IMR-90 (cell line): Measurements from ENCODE around the gene DCUN1D1.

ENCODE experiments used
- MAZ ChIP-seq: IDR thresholded peaks from 2 replicates; pipeline ENCODE4 v1.6.1; 2012; ENCODE audit warnings: low read depth, mild to moderate bottlenecking, low read length, improper control_type of control experiment, moderate library complexity, borderline replicate concordance
- MXI1 ChIP-seq: IDR thresholded peaks from 2 replicates; pipeline ENCODE4 v1.6.1; 2012; ENCODE audit warnings: low read depth, mild to moderate bottlenecking, low read length, moderate library complexity, borderline replicate concordance
- POLR2A ChIP-seq: IDR thresholded peaks from 2 replicates; pipeline ENCODE4 v1.6.1; 2012; ENCODE audit warnings: mild to moderate bottlenecking, low read depth, low read length
- RAD21 ChIP-seq: IDR thresholded peaks from 2 replicates; pipeline ENCODE4 v1.6.1; 2012; ENCODE audit warnings: low read length, improper control_type of control experiment
- RCOR1 ChIP-seq: IDR thresholded peaks from 2 replicates; pipeline ENCODE4 v1.6.1; 2012; ENCODE audit warnings: mild to moderate bottlenecking, low read length, improper control_type of control experiment; ENCODE audit not compliant: insufficient replicate concordance
- USF2 ChIP-seq: fragments of 150-350 bp; IDR thresholded peaks from 2 replicates; pipeline ENCODE4 v1.6.1; 2017; ENCODE audit warnings: mild to moderate bottlenecking, antibody characterized with exemption, low read length, low read depth
- TF ChIP-seq, protein P1 (sequence below): conservative IDR thresholded peaks from 2 replicates; pipeline ENCODE4 v1.5.1; 2012; ENCODE audit warnings: mild to moderate bottlenecking, low read depth, low read length, improper control_type of control experiment

- TF ChIP-seq RAD21 = no peak
- TF ChIP-seq, protein P1, sequence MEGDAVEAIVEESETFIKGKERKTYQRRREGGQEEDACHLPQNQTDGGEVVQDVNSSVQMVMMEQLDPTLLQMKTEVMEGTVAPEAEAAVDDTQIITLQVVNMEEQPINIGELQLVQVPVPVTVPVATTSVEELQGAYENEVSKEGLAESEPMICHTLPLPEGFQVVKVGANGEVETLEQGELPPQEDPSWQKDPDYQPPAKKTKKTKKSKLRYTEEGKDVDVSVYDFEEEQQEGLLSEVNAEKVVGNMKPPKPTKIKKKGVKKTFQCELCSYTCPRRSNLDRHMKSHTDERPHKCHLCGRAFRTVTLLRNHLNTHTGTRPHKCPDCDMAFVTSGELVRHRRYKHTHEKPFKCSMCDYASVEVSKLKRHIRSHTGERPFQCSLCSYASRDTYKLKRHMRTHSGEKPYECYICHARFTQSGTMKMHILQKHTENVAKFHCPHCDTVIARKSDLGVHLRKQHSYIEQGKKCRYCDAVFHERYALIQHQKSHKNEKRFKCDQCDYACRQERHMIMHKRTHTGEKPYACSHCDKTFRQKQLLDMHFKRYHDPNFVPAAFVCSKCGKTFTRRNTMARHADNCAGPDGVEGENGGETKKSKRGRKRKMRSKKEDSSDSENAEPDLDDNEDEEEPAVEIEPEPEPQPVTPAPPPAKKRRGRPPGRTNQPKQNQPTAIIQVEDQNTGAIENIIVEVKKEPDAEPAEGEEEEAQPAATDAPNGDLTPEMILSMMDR = no peak
- TF ChIP-seq MAZ = no peak
- TF ChIP-seq POLR2A = no peak
- no peak for TF ChIP-seq RCOR1
- TF ChIP-seq MXI1 = no peak
- no peak for TF ChIP-seq USF2
Observed at GRCh38 chr3:182986021-182986420, 5.7 kb upstream of the DCUN1D1 start.
